Heart right ventricle (tissue), 16 donors: ENCODE data around the gene RHOH. TPM values are rescaled to one million over a fixed set of nuclear protein-coding genes. Genes with fewer than 3 reads are reported as not detected.

Experiments
- ATAC-seq, 8 donors: fragments of 200-7000 bp; cut with Tn5 transposase; one replicate each; pipeline ENCODE4 v1.9.1; 2020; ENCODE audit warnings: mild to moderate bottlenecking in 8 of 8, moderate library complexity in 8 of 8, moderate number of reproducible peaks in 1 of 8
- DNase-seq, 2 donors: peaks; one replicate each; pipeline ENCODE4 v3.0.0-alpha.2; 2020
- H3K27ac ChIP-seq, 10 donors: fragments of 200-600 bp; sonication (generic) in 2 of 10; one replicate each; pipeline versions ENCODE4 v1.5.0 to v1.8.0; 2020 to 2022; ENCODE audit warnings: mild to moderate bottlenecking in 3 of 10
- H3K27me3 ChIP-seq, 7 donors: fragments of 200-600 bp; one replicate each; pipeline ENCODE4 v1.8.0; 2021 to 2022; ENCODE audit warnings: mild to moderate bottlenecking in 2 of 7
- H3K36me3 ChIP-seq, 9 donors: fragments of 200-600 bp; sonication (generic) in 1 of 9; one replicate each; pipeline versions ENCODE4 v1.5.0 to v1.8.0; 2020 to 2022; ENCODE audit warnings: mild to moderate bottlenecking in 2 of 9
- H3K4me1 ChIP-seq, 9 donors: fragments of 200-600 bp; sonication (generic) in 1 of 9; one replicate each; pipeline versions ENCODE4 v1.5.0 to v1.8.0; 2020 to 2022; ENCODE audit warnings: mild to moderate bottlenecking in 4 of 9
- H3K4me3 ChIP-seq, 10 donors: fragments of 200-600 bp; sonication (generic) in 2 of 10; one replicate each; pipeline versions ENCODE4 v1.5.0 to v1.8.0; 2020 to 2022; ENCODE audit warnings: mild to moderate bottlenecking in 7 of 10, moderate library complexity in 2 of 10
- H3K9me3 ChIP-seq, 11 donors: fragments of 200-600 bp in 10 of 11; sonication (generic) in 2 of 11; one replicate each; pipeline versions ENCODE4 v1.5.0 to v1.8.0; 2013 to 2022; ENCODE audit warnings: mild to moderate bottlenecking in 2 of 11, control low read depth in 1 of 11, moderate library complexity in 1 of 11
- WGBS, 2 donors: extraction: QIAGEN DNeasy Blood & Tissue Kit; methylation state at CpG; one replicate each; pipeline ENCODE4 v1.1.7; 2013; ENCODE audit warnings: inconsistent platforms in 1 of 2; 5-methylcytosine and 5-hydroxymethylcytosine counted together
- intact Hi-C, 10 donors: fragments of 100-400 bp; cut with DNase I; formaldehyde crosslinking; loops; one replicate each; pipeline versions ENCODE4 v1.11.1 to v1.14.2; 2022
- polyA plus RNA-seq, 2 donors: library from polyadenylated mRNA; stranded (reverse); fragments of 200-250 nt; gene quantifications; one replicate each; pipeline ENCODE4 v1.2.3, GENCODE V29; 2013
- total RNA-seq, 10 donors: library from RNA; stranded (reverse); fragmentation: NEBNext Ultra II Directional in 3 of 10; extraction: Animal tissue kit (Norgen Biotek cat#: 25700) in 3 of 10; gene quantifications; one replicate each; pipeline versions ENCODE4 v1.2.1 to v1.2.4, GENCODE V29; 2021 to 2023
- TF ChIP-seq, protein P1 (sequence below), 9 donors: fragments of 200-600 bp; sonication (generic) in 2 of 9; IDR thresholded peaks; one replicate each; pipeline versions ENCODE4 v1.5.0 to v1.8.0; 2021 to 2022; ENCODE audit warnings: antibody characterized with exemption in 9 of 9, mild to moderate bottlenecking in 5 of 9, moderate library complexity in 1 of 9
- donor health status: Arrhythmogenic right ventricular cardiomyopathy.
- donor health status: ischemic (EF 13 %, LVEDD 7.1; RV severe dilation, severe dysfunction).
- donor health status: healthy with polysubstance abuse.
- donor health status: DM: no; HTN: yes; CAD: no.
- donor health status: DM: no; HTN: no; CAD: no.
- donor health status: ischemic (EF 25% LVEDD 6.9; RV normal size, moderate dysfunction).
- donor health status: ischemic (EF 25% LVEDD 5.7; RV mildly dilated, moderate dysfunction).
- donor health status: healthy.
- donor health status: DM: yes; HTN: yes; CAD: no.
- donor health status: Ischemic cardiomyopathy.
- donor health status: ischemic (EF 35%, LVEDD 5.7; RV mildly dilated, moderate dysfunction).
- donor health status: nonischemic (EF 11% LVEDD 7.7; RV severe dilation, severe dysfunction).
- donor health status: DM: yes; HTN: yes; CAD: no.
- donor health status: PGD.
- donor health status: ischemic (EF 29% LVEDD 5.4; RV normal size, mild dysfunction).
- donor health status: nonischemic (EF 23%, LVEDD 6.1; RV moderate dilation, normal function).

Gene RHOH
- total and polyA plus RNA-seq, 12 donors: 0.11 to 7.2 (median 0.38) TPM; not detected in 2

DNA sequence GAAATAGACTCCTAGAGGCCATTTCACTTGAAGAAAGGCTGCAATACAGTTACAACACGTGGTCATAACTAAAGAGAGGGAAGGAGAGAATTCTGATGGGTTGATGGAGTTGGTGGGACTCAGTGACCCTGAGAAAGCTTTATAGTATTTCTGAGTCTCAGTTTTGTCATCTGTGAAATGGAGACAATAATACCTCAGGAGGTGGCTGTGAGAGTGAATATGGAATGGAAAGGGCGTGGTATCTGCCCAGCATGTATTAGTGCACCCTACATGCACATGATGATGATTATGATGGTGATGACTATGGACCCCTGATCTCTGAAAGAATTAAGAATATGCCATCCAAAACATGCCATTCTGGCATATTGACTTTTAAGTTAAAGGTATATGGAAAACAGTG is 66.0 kb downstream of the RHOH start:
- WGBS, 2 donors: 86 to 92% methylated on average over 2 of the region's 2 CpGs
- DNase-seq (no peak), ATAC-seq (no peak)
- Histone ChIP-seq H3K9me3 (no peaks in the 10 kb centered on the region), H3K36me3 (no peaks in the 10 kb centered on the region), H3K4me1 (peaks cover 0 to 18% (median 0%) of the 10 kb centered on the region in 9 donors), H3K4me3 (no peak overlapping the region), H3K27me3 (peaks cover 0 to 7% (median 0%) of the 10 kb centered on the region in 7 donors), H3K27ac (no peak overlapping the region)
- intact Hi-C loops: no loop called here
- TF ChIP-seq, protein P1, sequence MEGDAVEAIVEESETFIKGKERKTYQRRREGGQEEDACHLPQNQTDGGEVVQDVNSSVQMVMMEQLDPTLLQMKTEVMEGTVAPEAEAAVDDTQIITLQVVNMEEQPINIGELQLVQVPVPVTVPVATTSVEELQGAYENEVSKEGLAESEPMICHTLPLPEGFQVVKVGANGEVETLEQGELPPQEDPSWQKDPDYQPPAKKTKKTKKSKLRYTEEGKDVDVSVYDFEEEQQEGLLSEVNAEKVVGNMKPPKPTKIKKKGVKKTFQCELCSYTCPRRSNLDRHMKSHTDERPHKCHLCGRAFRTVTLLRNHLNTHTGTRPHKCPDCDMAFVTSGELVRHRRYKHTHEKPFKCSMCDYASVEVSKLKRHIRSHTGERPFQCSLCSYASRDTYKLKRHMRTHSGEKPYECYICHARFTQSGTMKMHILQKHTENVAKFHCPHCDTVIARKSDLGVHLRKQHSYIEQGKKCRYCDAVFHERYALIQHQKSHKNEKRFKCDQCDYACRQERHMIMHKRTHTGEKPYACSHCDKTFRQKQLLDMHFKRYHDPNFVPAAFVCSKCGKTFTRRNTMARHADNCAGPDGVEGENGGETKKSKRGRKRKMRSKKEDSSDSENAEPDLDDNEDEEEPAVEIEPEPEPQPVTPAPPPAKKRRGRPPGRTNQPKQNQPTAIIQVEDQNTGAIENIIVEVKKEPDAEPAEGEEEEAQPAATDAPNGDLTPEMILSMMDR (IDR thresholded peaks at IDR 0.05): no peak

GRCh38 chr4:40264497-40264896 is 67.7 kb downstream of the RHOH start:
- peaks cover 0 to 7% (median 0%) of the 10 kb centered on the region in 7 donors for H3K27me3 ChIP-seq
- H3K36me3 ChIP-seq: no peaks in the 10 kb centered on the region
- intact Hi-C loops: no loop called here
- DNase-seq (no peak), ATAC-seq (peak in 1 of 8 donors; percentile 42)
- TF ChIP-seq, protein P1 (IDR thresholded peaks at IDR 0.05): no peak
- WGBS, 2 donors: 68 to 73% methylated on average over 6 of the region's 6 CpGs
- H3K4me1 ChIP-seq: peaks cover 0 to 18% (median 0%) of the 10 kb centered on the region in 9 donors
- H3K27ac ChIP-seq: peak overlapping the region in 1 of 10 donors; percentile 47
- H3K4me3 ChIP-seq: no peak overlapping the region
- H3K9me3 ChIP-seq: no peaks in the 10 kb centered on the region

DNA sequence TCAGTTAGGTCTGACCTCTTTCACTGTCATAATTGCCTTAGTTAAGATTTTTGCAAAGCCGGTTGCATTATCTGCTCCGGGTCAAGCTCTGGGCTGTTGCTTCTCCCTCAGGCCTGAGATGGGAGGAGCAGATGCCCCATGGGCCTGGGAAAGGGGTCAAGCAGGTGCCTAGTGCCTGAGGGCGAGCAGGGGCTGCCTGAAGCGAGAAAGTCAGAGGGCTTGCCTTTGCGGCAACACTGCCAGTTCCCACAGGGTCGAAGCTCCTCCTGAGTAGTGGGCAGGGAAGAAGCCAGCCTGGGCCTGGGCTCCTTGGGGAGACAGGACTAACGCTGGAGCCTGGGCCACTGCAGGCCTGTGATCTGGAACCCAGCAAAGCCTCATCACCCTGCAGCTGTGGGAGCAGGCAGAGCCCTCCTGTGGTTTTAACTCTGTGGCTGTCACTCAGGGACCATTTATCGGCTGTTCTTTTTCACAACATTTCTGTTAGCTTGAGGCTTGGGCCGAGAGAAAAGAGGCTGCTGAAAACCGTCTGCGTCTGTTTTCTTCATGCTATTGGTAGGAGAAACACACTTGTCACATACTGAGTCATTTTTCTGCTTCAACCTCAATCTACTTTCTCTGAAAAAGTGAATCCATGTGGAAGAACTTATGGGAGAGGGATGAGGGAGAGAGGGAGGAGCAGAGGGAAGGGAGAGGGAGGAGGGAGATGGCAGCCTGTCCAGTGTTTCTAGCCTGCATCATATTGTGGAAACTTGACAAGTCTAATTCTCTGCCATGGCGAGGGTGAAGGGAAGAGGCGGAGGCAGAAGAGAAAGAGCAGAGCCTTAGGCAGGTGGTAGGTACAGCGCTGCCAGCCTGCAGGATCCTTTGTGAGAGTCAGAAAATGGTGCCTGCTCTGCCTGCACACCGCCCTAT is 68.4 kb downstream of the RHOH start:
- peak in 4 of 8 donors; percentile 25 to 58 (median 35) for ATAC-seq
- H3K27me3 ChIP-seq: peaks cover 0 to 7% (median 0%) of the 10 kb centered on the region in 7 donors
- H3K4me1 ChIP-seq: peaks cover 0 to 18% (median 0%) of the 10 kb centered on the region in 9 donors
- peak overlapping the region in 1 of 10 donors; percentile 59 for H3K27ac ChIP-seq
- WGBS, 2 donors: 62 to 65% methylated on average over 15 of the region's 15 CpGs
- intact Hi-C loops: no loop called here
- no peaks in the 10 kb centered on the region for H3K9me3 ChIP-seq
- peak in 1 of 2 donors; percentile 37 for DNase-seq
- H3K4me3 ChIP-seq: no peak overlapping the region
- TF ChIP-seq, protein P1 (IDR thresholded peaks at IDR 0.05): no peak
- no peaks in the 10 kb centered on the region for H3K36me3 ChIP-seq

DNA sequence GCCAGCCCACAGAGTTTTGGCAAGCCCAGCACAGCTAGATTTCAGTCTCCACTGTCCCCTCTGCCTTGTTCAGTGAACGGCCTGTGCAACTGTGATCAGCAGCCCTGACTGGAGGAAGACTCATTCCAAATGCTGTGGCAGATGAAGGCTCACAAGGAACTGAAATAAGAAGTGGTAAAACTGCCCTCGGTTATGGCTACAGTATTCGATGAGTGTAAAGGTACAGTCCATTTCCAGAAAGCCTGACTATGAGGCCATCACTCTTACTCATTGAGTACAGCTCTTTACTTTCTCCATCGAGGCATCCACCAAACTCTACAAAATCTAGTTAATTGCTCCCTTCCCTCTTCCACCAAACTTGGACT is 69.1 kb downstream of the RHOH start:
- WGBS, 2 donors: 86 to 94% methylated on average over 4 of the region's 4 CpGs
- TF ChIP-seq, protein P1 (IDR thresholded peaks at IDR 0.05): no peak
- Histone ChIP-seq H3K9me3 (no peaks in the 10 kb centered on the region), H3K27me3 (peaks cover 0 to 7% (median 0%) of the 10 kb centered on the region in 7 donors), H3K36me3 (no peaks in the 10 kb centered on the region), H3K27ac (peak overlapping the region in 1 of 10 donors; percentile 59), H3K4me3 (no peak overlapping the region), H3K4me1 (peaks cover 0 to 18% (median 0%) of the 10 kb centered on the region in 9 donors)
- intact Hi-C loops: no loop called here
- DNase-seq (no peak), ATAC-seq (no peak)
